Measurements from ENCODE around the gene RTN4.
"Not testable (repeated sequence)": the region's sequence is repeated elsewhere in the genome, so short reads cannot be mapped to it uniquely, and the experiment has no call there.

The RTN4 gene

DNA sequence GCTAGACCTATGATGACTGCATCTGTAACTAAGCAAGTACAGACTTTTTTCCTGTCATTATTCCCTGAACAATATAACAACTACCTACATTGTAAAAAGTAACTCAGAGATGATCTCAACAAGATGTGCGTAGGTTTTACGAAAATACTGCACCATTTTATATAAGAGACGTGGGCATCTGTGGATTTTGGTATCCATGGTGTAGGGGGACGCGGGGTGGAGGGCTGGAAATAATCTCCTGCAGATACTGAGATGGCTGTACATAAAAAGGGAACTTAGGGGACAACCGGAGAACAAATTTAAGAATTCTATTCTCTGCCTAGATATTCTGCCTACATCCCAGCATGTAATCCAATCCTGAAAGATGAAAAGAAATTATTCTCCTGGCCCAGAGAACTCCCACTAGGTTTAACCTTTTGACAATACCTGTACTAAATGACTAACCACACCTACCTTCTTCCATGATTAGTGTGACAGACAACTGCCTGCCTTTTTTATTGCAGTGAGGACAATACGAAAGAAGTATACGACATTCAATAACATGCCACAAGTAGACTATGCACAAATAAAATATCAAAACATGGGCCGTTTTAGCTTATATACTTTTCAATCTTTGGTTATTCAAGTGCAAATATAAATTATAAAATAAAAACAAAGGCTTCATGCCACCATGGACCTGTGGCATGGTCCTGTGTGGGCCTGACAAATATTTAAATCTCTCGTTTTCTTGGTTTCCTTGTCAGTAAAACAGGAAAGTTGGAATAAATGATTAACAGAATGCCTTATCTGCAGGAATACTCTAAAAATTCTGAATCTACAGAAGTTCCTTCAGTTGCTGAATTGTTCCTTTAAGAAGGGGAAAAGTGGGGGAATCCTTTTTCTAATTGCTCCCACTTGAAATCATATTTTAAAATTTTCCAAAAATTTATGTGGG is 46.3 kb downstream of the RTN4 start:
- DNase-seq: no peak

DNA sequence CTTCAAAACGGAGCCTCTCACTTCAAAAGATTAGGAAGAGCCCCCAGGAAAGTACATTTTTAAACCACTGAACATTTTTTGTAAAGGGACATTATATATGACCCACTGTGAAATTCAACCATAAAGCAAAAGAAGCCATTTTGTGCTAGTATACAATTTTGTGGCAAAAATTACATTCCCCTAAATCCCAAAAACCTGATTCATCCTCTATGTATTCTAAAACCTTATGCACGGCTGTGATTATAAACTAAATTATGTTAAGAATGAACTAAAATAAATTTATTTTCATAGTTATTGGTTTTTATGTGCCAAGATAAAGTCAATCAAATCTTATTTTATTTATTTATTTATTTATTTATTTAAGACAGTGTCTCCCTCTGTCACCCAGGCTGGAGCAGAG is 48.5 kb downstream of the RTN4 start:
- no peak for DNase-seq

DNA sequence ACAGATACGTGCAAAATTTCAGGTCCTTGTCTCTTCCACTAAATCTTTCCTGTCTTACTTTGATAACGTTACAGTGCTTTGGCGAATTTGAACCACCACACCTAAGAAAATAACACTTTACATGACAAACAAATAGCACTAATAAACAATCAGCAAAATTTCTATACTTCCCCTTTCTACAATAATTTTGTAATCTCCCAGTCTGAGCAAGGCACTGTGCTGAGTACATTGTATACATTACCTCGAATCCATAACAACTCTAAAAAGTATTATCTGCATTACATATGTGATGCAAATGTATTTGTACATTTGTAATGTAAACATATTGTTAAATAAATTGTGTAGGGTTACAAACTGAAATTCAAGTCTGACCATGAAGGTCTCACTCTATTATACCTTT is 49.9 kb downstream of the RTN4 start:
- no peak for DNase-seq

DNA sequence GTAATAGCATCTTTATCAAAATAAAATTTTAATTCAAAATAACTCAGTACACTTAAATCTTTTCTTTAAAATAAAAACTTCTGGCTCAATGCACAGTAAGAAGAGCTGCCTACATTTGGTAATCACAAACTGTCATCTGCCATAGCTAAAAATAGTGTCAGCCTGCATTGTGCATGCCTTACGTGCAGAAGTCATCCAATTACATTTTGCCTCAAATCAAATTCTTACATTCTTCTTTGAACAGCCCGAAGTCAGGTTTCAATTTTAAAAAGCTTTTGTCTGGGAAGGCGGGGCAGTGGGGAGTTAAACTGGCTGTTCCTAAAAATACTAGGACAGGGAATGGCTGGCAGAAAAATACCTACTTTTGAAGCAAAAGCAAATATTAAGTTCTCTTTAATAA is 51.1 kb downstream of the RTN4 start:
- DNase-seq: no peak

DNA sequence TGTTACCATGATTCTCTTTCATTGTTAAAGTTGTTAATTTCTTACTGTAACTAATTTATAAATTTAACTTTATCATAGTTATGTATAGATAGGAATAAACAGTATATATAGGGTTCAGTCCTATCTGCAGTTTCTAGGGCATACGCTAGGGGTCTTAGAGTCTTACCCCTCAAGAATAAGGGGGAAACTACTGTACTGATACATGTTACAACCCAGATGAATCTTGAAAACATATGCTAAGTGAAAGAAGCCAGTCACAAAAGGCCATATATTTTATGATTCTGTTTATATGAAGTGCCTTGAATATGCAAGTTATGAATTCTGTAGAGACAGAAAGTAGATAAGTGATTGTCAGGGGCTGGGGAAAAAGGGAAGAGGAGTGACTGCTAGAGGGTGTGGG is 52.4 kb downstream of the RTN4 start:
- no peak for DNase-seq

DNA sequence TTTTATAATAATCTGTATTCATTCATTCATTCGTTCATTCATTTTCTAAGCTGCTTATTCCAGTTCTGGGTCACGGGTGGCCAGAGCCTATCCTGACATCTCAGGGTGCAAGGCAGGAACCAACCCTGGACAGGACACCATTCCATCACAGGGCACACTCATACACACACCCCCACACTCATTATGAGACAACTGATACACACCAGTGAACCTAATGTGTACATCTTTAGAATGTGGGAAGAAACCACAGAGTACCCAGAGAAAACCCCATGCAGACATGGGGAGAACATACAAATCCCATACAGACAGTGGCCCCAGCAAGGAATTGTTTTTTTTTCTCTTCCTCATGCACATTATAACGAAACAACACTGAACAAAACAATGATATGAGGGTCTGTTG is 54.7 kb downstream of the RTN4 start:
- no peak for DNase-seq

DNA sequence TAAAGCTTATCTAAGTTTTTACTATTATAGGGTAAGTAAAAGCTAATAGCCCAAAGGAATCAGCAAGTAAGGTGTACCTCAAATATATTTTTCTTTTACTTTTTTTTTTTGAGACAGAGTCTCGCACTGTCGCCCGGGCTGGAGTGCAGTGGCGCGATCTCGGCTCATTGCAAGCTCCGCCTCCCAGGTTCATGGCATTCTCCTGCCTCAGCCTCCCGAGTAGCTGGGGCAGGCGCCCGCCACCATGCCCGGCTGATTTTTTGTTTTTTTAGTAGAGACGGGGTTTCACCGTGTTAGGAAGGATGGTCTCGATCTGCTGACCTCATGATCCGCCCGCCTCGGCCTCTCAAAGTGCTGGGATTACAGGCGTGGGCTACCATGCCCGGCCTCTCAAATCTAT is 59.6 kb downstream of the RTN4 start:
- DNase-seq: not testable (repeated sequence)

DNA sequence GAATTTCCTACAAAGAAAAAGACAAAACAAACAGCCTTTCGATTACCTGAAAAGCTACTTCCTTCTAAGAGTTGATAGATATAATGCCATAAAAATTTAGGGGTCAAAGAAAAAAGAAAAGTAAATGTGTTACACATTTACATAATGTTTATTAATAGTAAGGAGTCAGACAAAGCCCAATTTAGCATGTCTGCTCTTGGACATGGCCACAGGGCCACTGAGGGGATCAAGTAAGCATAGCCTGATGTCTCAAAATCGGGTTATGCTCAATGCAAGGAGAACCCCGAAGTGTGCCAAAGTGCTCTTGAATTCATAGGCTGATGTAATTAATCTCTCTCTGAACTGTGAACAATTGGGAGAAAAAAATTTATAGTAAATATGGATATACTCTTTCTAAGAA is 61.6 kb downstream of the RTN4 start:
- DNase-seq: no peak

DNA sequence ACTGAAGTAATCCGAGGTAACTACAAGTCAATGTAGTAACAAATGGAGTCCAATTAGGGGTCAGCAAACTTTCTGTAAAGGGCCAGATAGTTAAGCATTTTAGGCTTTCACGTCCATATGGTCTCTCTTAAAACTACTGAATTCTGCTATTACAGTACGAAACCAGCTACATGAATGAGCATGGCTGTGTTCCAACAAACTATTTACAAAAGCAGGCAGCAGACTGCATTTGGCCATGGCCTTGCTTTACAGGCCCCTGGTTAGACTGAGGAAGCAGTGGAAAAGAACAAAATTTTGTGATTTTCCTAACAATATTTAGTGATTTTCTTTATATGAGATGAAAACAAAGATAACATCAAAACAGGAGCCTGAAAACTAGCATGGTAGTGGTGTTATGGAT is 64.0 kb downstream of the RTN4 start:
- DNase-seq: no peak

DNA sequence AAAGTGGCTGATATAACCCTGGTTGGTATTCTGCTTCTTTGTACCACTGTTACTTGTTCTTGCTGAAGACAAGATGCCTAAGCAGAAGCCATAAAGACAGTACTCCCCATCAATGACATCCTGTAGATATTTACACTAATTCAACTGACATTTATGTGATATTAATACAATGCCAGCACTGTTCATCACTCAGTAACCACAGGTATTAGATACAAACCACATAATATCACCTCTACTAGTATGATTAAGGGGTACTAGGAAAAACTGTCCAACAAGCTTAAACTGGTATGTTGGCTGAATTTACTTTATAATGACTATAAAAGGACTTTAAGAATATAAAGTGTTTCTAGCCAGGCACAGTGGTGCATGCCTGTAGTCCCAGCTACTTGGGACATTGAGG is 65.8 kb downstream of the RTN4 start:
- no peak for DNase-seq

DNA sequence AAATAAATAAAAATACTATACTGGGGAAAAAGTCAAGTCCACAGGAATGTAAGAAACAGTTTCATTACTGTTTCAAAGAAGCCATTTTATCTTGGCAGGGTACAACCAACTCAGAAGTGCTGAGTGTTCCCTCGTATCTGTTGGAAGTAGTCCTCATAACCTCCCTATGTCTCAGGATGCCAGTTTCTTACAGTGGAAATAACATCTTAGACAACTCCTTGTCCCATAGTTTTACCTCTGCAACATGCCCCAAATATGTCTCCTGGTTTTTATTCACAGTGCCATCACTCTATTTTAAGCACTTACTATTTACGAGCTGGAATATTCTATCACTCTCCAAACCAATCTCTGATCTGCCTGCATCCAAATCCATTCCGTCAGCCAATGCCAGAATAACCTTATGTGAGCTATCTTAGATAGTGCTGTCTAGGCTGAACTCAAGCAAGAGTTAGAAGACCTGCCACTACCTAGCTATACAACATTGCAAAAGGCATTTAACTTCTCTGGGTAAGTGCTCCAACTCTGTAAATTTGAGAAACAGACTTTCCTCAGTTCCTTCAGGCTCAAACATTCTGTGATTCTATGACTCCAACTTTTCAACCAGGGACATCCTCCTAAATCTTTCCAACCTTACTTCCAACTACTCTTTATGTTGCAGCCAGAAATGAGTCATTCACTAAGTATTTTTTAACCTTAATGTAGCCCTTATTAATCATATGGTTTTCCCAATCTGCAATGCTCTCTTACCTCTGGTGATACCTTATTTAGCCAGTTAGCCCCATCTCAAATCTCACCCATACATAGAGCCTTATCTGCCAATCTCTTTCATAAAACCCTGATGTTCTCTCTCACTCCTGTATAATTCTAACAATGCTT is 66.7 kb downstream of the RTN4 start:
- DNase-seq: no peak

DNA sequence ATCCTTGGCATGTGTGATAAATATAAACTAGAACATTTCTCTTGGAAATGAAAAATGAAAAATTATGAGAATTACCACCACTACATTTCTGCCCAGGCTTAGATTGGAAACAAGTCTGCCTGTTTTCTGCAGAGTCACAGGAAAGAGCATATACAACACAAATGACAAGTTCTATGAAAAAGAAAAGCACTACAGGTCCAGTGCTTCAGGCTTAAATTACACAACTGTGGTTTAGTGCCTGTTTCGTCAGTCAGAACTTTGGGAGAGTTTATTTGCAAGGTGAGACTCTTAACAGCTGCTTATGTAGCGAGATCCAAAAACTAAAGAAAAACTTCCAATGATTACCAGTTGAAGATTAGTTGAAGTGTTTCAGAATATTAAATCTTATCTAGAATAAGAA is 68.9 kb downstream of the RTN4 start:
- DNase-seq: no peak

DNA sequence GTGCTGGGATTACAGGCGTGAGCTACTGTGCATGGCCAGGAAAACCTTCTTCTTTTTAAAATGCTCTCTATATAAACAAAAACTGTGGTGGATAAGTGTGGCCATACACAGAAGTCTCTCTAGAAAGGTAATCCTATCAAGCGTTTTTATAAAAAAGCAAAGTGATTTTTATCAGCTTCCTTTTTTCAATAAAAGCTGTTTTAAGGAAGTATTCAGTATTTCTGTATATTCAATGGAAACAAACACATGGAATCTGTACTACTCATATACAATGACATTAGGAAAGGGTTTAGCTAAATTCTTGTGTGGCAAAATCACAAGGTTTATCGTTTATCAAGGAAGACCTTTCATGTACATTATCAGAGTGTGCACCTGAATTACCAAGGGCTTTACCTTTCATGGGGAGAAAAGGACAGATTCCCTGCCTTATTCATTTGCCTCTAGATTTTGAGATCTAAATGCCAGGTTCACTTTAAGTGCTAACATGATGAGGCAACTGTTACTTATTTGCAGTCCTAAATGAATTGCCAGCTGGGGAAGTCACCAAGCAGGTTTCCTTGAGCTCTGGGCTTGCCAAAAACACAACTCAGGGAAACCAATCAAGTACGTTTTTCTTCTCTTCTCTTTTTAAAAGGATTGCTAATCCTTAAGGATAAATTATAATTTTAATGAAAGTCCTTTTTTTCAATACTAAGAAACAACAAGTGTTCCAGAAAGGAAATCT is 70.8 kb downstream of the RTN4 start:
- DNase-seq: no peak

DNA sequence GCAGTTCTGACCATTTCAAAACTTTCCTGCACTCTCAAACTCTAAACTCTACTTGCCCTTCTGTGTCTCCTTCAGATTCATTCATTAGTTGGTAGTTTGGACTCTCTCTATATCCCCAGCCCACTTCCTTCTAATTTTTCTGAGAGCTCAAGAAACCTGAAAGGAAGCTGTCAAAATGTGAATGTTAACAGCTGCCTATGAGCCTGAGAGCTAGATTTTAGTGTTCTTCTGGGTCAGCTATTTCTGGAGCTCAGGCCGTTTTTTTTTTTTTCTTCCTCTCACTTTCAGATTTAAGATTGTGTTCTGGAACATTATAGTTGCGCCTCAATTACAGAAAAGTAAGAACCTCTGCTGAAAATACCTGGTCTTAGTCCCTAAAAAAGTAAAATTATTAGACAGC is 73.1 kb downstream of the RTN4 start:
- no peak for DNase-seq

DNA sequence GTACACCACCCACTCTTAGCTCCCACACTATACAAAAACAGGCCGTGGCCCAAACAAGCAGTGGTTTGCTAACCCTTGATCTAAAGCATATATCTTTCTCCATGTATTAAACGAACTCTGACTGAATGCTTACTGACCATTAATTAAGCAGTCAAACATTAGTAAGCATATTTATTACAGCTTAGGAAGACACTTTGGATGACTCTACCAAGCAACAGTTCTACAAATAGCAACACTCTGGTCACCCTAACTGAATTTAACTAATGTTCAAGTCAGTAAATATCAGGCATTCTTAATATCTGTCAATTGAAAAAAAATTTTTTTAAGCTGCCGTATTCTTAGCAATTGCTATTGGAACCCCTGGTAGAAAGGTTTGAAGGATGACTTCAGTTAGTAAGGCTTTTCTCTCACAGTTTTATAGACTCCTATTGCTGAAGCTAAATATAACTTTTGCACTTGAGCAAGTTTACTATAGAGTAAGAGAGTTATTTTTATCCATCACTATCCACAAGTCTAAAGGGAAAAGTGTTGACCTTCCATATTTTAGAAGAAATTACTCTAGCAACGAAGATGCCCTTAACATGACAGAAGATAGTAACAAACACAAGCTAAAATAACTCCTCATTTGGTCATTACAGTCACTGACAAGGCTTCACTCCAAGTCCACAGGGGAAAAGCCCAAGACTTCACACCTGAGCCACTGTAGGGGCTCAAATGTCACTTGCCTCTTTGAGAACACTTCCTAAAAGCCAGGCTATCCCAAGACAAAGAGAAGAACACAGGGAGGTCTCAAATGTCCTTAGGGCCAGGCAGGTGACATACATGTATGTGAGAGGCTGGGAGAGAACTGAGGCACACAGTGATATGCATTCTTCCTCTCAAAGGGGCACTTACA is 74.4 kb downstream of the RTN4 start:
- DNase-seq: no peak

DNA sequence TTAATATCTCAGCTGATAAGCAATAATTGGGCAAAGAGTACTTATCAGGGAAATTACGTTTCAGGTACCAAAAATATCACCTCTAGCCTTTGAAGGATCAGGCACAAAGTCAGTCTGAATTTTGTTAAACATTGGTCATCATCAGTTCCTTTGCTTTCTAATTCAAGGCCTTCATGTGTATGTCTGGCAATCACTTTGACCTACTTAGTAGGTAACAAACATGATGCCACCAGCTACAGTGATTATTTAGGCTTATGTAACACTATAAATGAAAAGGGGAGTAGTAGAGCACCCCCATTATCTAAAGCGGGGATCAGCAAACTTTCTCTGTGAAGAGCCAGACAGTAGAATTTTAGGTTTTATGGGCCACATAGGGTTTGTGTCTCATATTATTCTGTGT is 75.1 kb downstream of the RTN4 start:
- no peak for DNase-seq

DNA sequence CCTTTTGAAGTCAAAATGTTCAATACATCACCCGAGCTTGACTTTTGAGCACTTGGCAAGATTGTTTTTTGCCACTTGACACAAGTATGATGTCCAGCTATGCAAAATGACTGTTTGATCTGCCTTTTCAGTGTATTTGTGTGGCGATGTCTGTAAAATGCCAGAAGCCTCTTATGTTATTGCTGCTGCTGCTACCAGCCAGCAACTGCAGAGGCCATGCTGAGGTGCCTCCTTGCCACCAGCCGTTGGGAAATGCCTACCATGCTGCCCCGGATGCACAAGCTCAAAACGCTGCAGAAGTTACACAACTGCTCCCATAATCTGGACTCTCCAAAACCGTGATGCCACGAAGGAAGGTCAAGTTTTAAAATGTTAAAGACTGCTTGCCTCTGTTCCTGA is 80.3 kb downstream of the RTN4 start:
- no peak for DNase-seq

DNA sequence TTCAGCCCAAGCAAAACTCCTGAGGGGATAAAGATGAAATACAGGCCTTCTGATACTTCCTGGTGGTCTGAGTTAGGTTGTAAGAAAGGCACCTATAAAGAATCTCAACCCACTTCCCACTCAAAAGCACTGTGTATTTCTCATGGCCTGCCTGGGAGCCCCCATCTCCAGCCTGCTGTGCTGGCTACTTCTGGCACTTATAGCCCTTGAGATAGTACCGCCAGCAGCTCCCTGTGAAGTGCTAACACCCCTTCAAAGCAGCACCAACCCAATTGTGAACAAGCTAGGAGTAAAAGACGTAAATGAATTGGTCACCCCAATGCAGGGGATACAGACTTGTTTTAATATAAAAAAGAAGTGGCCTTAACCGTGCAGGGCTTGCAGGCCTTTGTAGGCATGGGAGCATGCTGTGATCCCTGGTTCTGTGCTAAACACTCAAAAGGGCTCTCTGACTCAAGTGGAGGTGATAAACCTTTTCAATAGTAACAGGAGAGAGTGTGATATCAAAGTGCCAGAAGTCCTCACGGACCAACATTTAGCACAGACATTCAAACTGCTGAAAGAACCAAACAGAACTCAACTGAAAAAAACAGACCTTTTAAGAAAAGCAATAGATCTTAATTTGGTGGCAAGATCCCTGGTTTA is 80.8 kb downstream of the RTN4 start:
- no peak for DNase-seq

DNA sequence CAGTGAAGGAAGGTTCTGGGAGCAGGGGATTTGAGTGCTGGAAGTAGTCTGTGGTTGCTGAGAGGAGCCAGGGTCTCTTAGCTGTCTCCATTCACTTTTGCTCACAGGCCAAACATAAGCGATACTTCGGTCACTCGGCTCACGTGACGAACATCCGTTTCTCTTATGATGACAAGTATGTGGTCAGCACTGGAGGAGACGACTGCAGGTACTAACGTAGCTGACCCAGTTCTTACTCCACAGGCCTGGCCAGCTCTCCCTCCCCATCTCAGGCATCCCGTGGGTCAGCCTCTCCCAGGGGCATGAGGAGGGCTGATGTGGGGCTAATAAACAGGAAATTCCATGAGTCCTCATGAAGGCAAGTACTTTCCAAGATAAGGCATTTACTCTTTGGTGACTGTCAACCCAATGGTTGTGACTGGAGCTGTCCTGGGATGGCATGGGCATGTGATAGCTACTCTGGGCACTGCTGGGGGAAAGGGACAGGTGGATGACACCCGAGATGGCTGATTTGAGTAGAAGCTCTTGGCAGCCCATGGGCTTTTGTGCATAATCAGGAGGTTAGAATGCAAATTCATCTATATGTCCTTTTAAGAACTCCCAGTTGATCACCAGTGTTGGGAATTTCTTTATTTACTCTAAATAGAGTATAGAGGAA is 81.6 kb downstream of the RTN4 start:
- DNase-seq: no peak

DNA sequence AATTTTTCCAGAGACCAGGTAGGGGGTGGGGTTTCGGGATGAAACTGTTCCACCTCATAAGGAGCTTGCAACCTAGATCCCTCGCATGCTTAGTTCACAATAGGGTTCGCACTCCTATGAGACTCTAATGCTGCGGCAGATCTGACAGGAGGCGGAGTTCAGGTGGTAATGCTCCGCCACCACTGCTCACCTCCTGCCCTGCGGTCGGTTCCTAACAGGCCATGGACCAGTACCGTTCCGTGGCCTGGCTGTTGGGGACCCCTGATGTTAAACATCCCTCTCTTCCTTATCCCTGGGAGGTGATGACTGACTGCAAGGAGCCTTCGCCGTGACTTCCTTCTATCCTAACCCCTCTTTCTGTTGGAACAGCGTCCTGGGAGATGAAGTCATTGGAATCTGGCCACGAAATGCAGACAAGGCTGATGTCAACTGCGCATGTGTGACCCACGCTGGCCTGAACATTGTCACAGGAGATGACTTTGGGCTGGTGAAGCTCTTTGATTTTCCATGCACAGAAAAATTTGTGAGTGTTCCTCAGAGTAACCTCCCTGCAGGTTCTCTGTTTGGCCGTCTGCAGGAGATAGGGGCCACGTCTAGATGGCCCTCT is 82.4 kb downstream of the RTN4 start:
- DNase-seq: no peak

DNA sequence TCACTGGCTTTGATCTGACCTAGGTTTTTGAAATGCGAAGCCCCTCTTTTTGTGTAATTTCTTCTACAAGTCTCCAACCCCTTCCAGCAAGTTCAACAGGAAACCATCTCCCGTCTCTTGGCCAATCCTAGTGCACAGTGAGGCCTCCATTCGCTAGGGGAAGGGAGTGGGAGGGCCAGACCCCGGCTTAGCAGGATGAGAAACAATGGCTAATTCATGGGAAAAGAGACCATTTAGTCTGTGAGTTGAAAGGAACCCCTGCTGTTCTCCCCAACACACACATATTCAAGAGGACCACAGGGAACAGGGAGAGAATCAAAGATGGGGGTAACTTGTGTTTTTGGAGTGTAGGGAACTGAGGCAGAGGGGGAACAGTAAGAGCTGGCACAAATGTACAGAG is 83.0 kb downstream of the RTN4 start:
- no peak for DNase-seq

Data from activated CD8-positive, alpha-beta memory T cell treated with anti-CD3 and anti-CD28 coated beads, Interleukin-2, amount 50 U/mL, for 48 hours (primary cell).